ENCODE data around the gene DUXB. TPM values are rescaled to one million over a fixed set of nuclear protein-coding genes. Genes with fewer than 3 reads are reported as not detected.
A peak's percentile ranks its signal among the peaks of the same experiment; 100 is the strongest.

The DUXB gene
- total and polyA plus RNA-seq, 3 donors from 2014 or later, result 0.30 TPM; not detected in 2

GRCh38 chr16:75742424-75743047 lies 41.3 kb upstream of the DUXB start:
- TF ChIP-seq, protein P1, sequence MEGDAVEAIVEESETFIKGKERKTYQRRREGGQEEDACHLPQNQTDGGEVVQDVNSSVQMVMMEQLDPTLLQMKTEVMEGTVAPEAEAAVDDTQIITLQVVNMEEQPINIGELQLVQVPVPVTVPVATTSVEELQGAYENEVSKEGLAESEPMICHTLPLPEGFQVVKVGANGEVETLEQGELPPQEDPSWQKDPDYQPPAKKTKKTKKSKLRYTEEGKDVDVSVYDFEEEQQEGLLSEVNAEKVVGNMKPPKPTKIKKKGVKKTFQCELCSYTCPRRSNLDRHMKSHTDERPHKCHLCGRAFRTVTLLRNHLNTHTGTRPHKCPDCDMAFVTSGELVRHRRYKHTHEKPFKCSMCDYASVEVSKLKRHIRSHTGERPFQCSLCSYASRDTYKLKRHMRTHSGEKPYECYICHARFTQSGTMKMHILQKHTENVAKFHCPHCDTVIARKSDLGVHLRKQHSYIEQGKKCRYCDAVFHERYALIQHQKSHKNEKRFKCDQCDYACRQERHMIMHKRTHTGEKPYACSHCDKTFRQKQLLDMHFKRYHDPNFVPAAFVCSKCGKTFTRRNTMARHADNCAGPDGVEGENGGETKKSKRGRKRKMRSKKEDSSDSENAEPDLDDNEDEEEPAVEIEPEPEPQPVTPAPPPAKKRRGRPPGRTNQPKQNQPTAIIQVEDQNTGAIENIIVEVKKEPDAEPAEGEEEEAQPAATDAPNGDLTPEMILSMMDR (IDR thresholded peaks at IDR 0.05), result no peak
- Histone ChIP-seq H3K27ac (no peak overlapping the region), H3K36me3 (ENCODE audit: low read depth, missing control alignments) (no peaks in the 10 kb centered on the region), H3K27me3 (no peaks in the 10 kb centered on the region), H3K9me3 (no peaks in the 10 kb centered on the region), H3K4me3 (no peak overlapping the region), H3K4me1 (no peaks in the 10 kb centered on the region)
- DNase-seq, result no peak
- intact Hi-C loops (cut with DNase I; ENCODE audit: low total_unique reads), result no loop called here
- 30 to 31% methylated on average over 1 of the region's 1 CpG for WGBS, 2 donors

DNA sequence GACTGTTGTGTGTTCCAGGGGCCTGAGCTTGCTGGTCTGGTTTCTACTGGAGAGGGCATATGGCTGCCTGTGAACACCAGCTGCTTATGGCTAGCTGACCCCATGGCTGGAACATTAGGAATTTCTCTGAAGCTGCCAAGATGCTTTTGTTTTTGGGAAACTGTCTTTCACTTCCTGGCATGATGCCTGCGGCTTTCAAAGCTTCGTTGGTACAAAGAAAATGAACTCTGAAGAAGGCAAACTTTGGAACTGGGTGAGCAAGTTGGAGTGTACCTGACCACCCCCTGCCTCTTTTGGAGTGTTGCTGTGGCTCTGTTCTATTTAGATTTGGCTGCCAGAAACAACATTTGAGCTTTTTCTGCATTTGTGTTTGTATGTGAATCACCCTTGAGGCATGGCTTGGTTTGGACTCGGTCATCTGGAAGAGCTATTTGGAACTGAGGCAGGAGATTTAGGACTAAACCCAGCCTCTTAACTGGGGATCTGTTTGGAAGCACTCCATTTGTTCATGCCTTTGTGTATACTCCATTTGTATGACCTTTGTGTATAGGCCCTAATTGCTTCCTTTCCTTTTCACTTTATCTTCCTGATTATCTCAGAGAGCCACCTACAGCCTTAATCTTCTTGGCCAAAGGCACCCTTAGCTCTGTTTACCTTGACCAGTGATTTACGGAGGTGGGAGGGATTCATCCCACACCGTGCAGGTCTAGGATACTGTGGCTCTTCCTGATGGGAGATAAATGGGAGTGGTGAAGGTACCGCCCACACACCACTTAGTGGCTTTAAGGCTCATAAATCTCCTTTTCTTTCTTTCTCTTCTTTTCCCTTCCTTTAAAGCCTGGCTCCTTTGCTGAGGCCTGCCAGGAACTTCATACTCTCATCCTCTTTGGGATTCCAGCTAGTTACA lies 32.3 kb upstream of the DUXB start:
- H3K9me3 ChIP-seq, result no peaks in the 10 kb centered on the region
- 28 to 30% methylated on average over 6 of the region's 6 CpGs for WGBS, 2 donors
- H3K4me1 ChIP-seq, result peaks cover 11% of the 10 kb centered on the region
- peak; percentile 30 for DNase-seq
- H3K27me3 ChIP-seq, result no peaks in the 10 kb centered on the region
- intact Hi-C loops (cut with DNase I; ENCODE audit: low total_unique reads), result no loop called here
- no peak overlapping the region for H3K4me3 ChIP-seq
- no peak for TF ChIP-seq POLR2A (IDR thresholded peaks at IDR 0.05)
- TF ChIP-seq, protein P1 (IDR thresholded peaks at IDR 0.05), result no peak
- H3K27ac ChIP-seq, result peak overlapping the region in 1 of 2 donors; percentile 58
- no peaks in the 10 kb centered on the region for H3K36me3 ChIP-seq (ENCODE audit: low read depth, missing control alignments)

DNA sequence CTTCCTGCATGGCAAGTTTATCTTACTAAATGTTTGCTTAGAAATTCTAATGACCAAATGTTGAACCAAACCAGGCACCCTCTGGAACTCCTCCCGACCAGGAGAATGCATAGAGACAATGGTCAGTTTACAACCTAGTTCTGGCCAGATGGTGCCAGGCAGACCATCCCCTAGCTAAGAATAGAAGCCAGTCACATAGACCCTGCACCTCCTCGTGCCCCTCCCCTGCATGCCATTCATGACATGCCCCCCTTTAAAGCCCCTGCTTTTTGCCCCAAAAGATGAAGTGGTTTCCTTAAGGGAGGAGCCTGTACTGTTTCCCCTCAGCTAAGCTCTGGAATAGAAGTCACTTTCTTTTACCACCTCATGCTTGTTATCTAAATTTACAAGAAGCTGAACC lies 31.6 kb upstream of the DUXB start:
- H3K27ac ChIP-seq, result peak overlapping the region in 1 of 2 donors; percentile 58
- H3K9me3 ChIP-seq, result no peaks in the 10 kb centered on the region
- peaks cover 11% of the 10 kb centered on the region for H3K4me1 ChIP-seq
- WGBS, 2 donors, result 53 to 69% methylated on average over 2 of the region's 2 CpGs
- no peak overlapping the region for H3K4me3 ChIP-seq
- no peaks in the 10 kb centered on the region for H3K27me3 ChIP-seq
- no peaks in the 10 kb centered on the region for H3K36me3 ChIP-seq (ENCODE audit: low read depth, missing control alignments)
- intact Hi-C loops (cut with DNase I; ENCODE audit: low total_unique reads), result no loop called here
- TF ChIP-seq, protein P1 (IDR thresholded peaks at IDR 0.05), result no peak
- no peak for TF ChIP-seq POLR2A (IDR thresholded peaks at IDR 0.05)
- no peak for DNase-seq

DNA sequence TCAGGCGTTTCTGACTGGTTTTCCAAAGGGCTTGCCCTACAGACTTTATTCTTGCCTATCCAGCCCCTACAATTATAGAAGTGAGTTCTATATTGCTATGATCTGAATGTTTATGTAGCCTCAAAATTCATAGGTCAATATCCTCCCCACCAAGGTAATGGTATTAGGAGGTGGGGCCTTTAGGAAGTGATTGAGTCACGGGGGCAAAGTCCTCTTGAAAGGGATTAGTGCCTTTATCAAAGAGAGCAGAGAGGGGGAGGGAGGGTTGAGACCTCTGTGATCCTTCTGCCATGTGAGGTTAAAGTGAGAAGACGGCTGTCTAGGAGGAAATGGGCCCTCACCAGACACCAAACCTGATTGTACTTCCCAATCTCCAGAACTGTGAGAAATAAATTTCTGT lies 26.0 kb upstream of the DUXB start:
- no peak for TF ChIP-seq POLR2A (IDR thresholded peaks at IDR 0.05)
- TF ChIP-seq, protein P1 (IDR thresholded peaks at IDR 0.05), result no peak
- H3K4me1 ChIP-seq, result no peaks in the 10 kb centered on the region
- no peaks in the 10 kb centered on the region for H3K36me3 ChIP-seq (ENCODE audit: low read depth, missing control alignments)
- H3K27ac ChIP-seq, result no peak overlapping the region
- intact Hi-C loops (cut with DNase I; ENCODE audit: low total_unique reads), result no loop called here
- no peaks in the 10 kb centered on the region for H3K27me3 ChIP-seq
- H3K4me3 ChIP-seq, result no peak overlapping the region
- 61 to 70% methylated on average over 3 of the region's 3 CpGs for WGBS, 2 donors
- no peak for DNase-seq
- no peaks in the 10 kb centered on the region for H3K9me3 ChIP-seq

Measured in testis (tissue), 3 donors.